A673 (cell line): ENCODE measurements around the gene WDR26.

ENCODE experiments used
- CTCF ChIP-seq: fragments of 300-800, 200-600 bp; sonication (generic); conservative IDR thresholded peaks from 2 replicates; pipeline ENCODE4 v1.5.1; 2017; ENCODE audit warnings: low read depth, mild to moderate bottlenecking, antibody characterized with exemption, low read length, moderate library complexity, mixed read lengths
- EZH2 ChIP-seq: fragments of 200-600 bp; sonication (generic); IDR thresholded peaks from 2 replicates; pipeline ENCODE4 v1.6.1; 2017; ENCODE audit warnings: borderline replicate concordance, low read depth, mild to moderate bottlenecking, mixed read lengths, antibody characterized with exemption, low read length; ENCODE audit not compliant: poor library complexity, severe bottlenecking

DNA sequence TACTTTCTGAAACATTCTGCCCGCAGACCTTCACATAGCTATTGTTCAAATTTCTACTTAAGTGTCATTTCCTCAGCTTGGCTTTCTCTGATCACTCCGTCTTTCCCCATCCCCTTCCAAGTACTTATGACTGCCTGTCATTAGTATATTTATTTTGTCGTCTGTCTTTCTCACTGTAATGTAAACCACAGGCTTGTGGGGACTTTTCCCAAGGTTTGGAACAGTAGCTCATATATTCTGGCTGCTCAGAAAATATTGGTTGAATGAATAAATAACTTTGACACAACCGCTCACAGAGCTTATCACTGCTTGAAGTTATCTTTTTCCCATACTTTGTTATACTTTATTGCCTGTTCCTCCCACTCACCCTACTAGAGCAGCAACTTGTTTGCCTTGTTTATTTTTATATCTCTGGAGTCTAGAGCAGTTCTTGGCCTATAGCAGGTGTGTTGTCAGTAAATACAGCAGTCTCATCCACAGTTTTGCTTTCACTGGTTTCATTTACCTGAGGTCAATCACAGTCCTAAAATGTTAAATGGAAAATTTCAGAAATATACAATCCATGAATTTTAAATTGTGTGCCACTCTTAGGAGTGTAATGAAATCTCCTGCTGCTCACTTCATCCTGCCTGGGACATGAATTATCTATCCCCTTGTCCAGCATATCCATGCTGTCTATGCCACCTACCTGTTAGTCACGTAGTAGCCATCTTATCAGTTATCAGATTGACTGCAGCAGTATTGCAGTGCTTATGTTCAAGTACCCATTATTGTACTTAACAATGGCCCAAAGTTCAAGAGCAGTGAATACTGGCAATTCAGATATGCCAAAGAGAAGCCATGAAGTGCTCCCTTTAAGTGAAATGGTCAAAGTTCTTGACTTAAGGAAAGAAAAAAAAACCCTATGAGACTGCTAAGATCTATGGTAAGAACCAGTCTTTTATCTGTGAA lies 80.3 kb downstream of the WDR26 start:
- TF ChIP-seq CTCF (no peak), EZH2 (no peak)
